A549 (cell line): ENCODE data around the gene CCDC30. TPM values are rescaled to one million over a fixed set of nuclear protein-coding genes. Genes with fewer than 3 reads are reported as not detected.

ENCODE experiments used
- ATAC-seq, 2 experiments: fragments of 200-7000 bp in 1 of 2; fragments of >200 bp in 1 of 2; cut with Nextera tagmentation in 1 of 2; cut with Tn5 transposase in 1 of 2; 3 replicates each; pipeline versions ENCODE4 v1.8.0 to v1.9.1; 2018 to 2020; ENCODE audit warnings: mild to moderate bottlenecking in 1 of 2, moderate library complexity in 1 of 2
- CTCF ChIA-PET: fragments of 300-600 bp; sonication (Branson Sonifier 250); formaldehyde crosslinking; extraction: SDS; loops from one replicate; lab custom pipeline; 2021; ENCODE audit warnings: antibody characterized with exemption, inconsistent platforms; lab: Yijun Ruan, JAX
- POLR2A ChIA-PET: fragments of 350-600 bp; formaldehyde crosslinking; extraction: SDS; loops from one replicate; lab custom pipeline; 2021; ENCODE audit warnings: antibody characterized with exemption, inconsistent platforms; lab: Yijun Ruan, JAX
- DNase-seq, 2 experiments: peaks; one replicate each; pipeline versions ENCODE4 v3.0.0 to v3.0.0-alpha.2; 2011 to 2016; ENCODE audit warnings: low read depth in 1 of 2, low spot score in 1 of 2
- FAIRE-seq: peaks from 2 replicates; lab custom pipeline; 2011; peaks lifted over from hg19 to GRCh38; lab: Jason Lieb, UNC
- H3K27ac ChIP-seq, 2 experiments: fragments of >200 bp; sonication (Bioruptor Twin); formaldehyde crosslinking; 3 replicates each; pipeline ENCODE4 v1.5.1; 2016 to 2017
- H3K4me1 ChIP-seq: fragments of >200 bp; sonication (Bioruptor Twin); formaldehyde crosslinking; 3 replicates; pipeline ENCODE4 v1.6.1; 2016
- H3K4me2 ChIP-seq: fragments of >200 bp; sonication (Bioruptor Twin); formaldehyde crosslinking; 3 replicates; pipeline ENCODE4 v1.6.1; 2016
- H3K4me3 ChIP-seq: fragments of >200 bp; sonication (Bioruptor Twin); formaldehyde crosslinking; 3 replicates; pipeline ENCODE4 v1.5.1; 2016
- H3K9me3 ChIP-seq: fragments of >200 bp; sonication (Bioruptor Twin); formaldehyde crosslinking; 3 replicates; pipeline ENCODE4 v1.6.1; 2016
- CBX2 ChIP-seq: fragments of 200-600 bp; sonication (generic); IDR thresholded peaks from 2 replicates; pipeline ENCODE4 v1.6.1; 2016; ENCODE audit warnings: low read depth, mild to moderate bottlenecking, borderline replicate concordance
- CBX8 ChIP-seq: fragments of 200-600 bp; sonication (generic); IDR thresholded peaks from 2 replicates; pipeline ENCODE4 v1.6.1; 2016
- CEBPB ChIP-seq, 2 experiments: fragments of >200 bp in 1 of 2; sonication (Bioruptor Twin) in 1 of 2; formaldehyde crosslinking in 1 of 2; IDR thresholded peaks; 2 replicates each; pipeline ENCODE4 v1.6.1; 2012 to 2016
- CHD2 ChIP-seq: fragments of 150-350 bp; IDR thresholded peaks from 2 replicates; pipeline ENCODE4 v1.6.1; 2014; ENCODE audit warnings: low read length; ENCODE audit not compliant: partially characterized antibody
- CHD4 ChIP-seq: fragments of 200-600 bp; sonication (generic); IDR thresholded peaks from 2 replicates; pipeline ENCODE4 v1.6.1; 2016; ENCODE audit warnings: antibody characterized with exemption, mild to moderate bottlenecking, borderline replicate concordance
- EHMT2 ChIP-seq: fragments of 200-600 bp; sonication (generic); IDR thresholded peaks from 2 replicates; pipeline ENCODE4 v1.6.1; 2016; ENCODE audit warnings: antibody characterized with exemption, low read depth, mild to moderate bottlenecking, moderate library complexity
- EP300 ChIP-seq, 2 experiments: fragments of >200 bp; sonication (Bioruptor Twin); formaldehyde crosslinking; IDR thresholded peaks; 2 replicates in 1 of 2; 3 replicates in 1 of 2; pipeline ENCODE4 v1.6.1; 2016 to 2017
- FOSB ChIP-seq: fragments of 250-450 bp; sonication (Bioruptor Pico); IDR thresholded peaks from 2 replicates; pipeline ENCODE4 v1.5.0; 2020; ENCODE audit warnings: mild to moderate bottlenecking, moderate library complexity
- FOSL2 ChIP-seq, 2 experiments: fragments of 450-650 bp in 1 of 2; fragments of >200 bp in 1 of 2; sonication (Bioruptor Twin) in 1 of 2; formaldehyde crosslinking; IDR thresholded peaks; 2 replicates each; pipeline versions ENCODE4 v1.5.0 to v1.6.1; 2016 to 2020; ENCODE audit warnings: mild to moderate bottlenecking in 1 of 2, moderate library complexity in 1 of 2
- HDAC2 ChIP-seq: fragments of 200-600 bp; sonication (generic); IDR thresholded peaks from 2 replicates; pipeline ENCODE4 v1.6.1; 2016
- HEYL ChIP-seq: fragments of 250-450 bp; sonication (Bioruptor Pico); IDR thresholded peaks from 2 replicates; pipeline ENCODE4 v1.8.0; 2021; ENCODE audit warnings: mild to moderate bottlenecking, moderate library complexity
- HOXB13 ChIP-seq: fragments of 250-450 bp; sonication (Bioruptor Pico); IDR thresholded peaks from 2 replicates; pipeline ENCODE4 v1.5.0; 2020; ENCODE audit warnings: low read depth, mild to moderate bottlenecking, moderate library complexity
- JUNB ChIP-seq: fragments of >200 bp; sonication (Bioruptor Twin); formaldehyde crosslinking; IDR thresholded peaks from 2 replicates; pipeline ENCODE4 v1.6.1; 2016
- NFE2L2 ChIP-seq: fragments of 150-350 bp; conservative IDR thresholded peaks from 2 replicates; pipeline ENCODE4 v1.6.1; 2014; ENCODE audit warnings: low read length
- NPAS2 ChIP-seq: fragments of 250-450 bp; sonication (Bioruptor Pico); IDR thresholded peaks from 2 replicates; pipeline ENCODE4 v1.8.0; 2022; ENCODE audit warnings: mild to moderate bottlenecking, moderate library complexity, borderline replicate concordance
- NR3C1 ChIP-seq: fragments of >200 bp; sonication (Bioruptor Twin); formaldehyde crosslinking; IDR thresholded peaks from 3 replicates; pipeline ENCODE4 v1.6.1; 2017
- POLR2AphosphoS2 ChIP-seq: conservative IDR thresholded peaks from 2 replicates; pipeline ENCODE4 v1.6.1; 2012; ENCODE audit warnings: low read length, improper control_type of control experiment, inconsistent platforms
- RARB ChIP-seq: fragments of 250-450 bp; sonication (Bioruptor Pico); IDR thresholded peaks from 2 replicates; pipeline ENCODE4 v1.8.0; 2021; ENCODE audit warnings: mild to moderate bottlenecking, moderate library complexity
- RNF2 ChIP-seq: fragments of 200-600 bp; sonication (generic); IDR thresholded peaks from 2 replicates; pipeline ENCODE4 v1.6.1; 2016; ENCODE audit warnings: low read depth, mild to moderate bottlenecking, antibody characterized with exemption, moderate library complexity, borderline replicate concordance
- SMC3 ChIP-seq: fragments of >200 bp; sonication (Bioruptor Twin); formaldehyde crosslinking; IDR thresholded peaks from 3 replicates; pipeline ENCODE4 v1.6.1; 2018; ENCODE audit warnings: inconsistent platforms
- SREBF2 ChIP-seq: fragments of 450-650 bp; IDR thresholded peaks from 2 replicates; pipeline ENCODE4 v1.6.1; 2014; ENCODE audit warnings: mild to moderate bottlenecking, moderate library complexity
- TFCP2L1 ChIP-seq: fragments of 250-450 bp; sonication (Bioruptor Pico); IDR thresholded peaks from 2 replicates; pipeline ENCODE4 v1.5.0; 2021; ENCODE audit warnings: mild to moderate bottlenecking
- TP53 ChIP-seq: fragments of 250-450 bp; sonication (Bioruptor Pico); IDR thresholded peaks from 2 replicates; pipeline ENCODE4 v1.5.0; 2021; ENCODE audit warnings: mild to moderate bottlenecking, moderate library complexity
- ZC3H11A ChIP-seq: fragments of 450-650 bp; IDR thresholded peaks from 2 replicates; pipeline ENCODE4 v1.6.1; 2014; ENCODE audit warnings: antibody characterized with exemption, mild to moderate bottlenecking
- ZNF302 ChIP-seq: fragments of 250-450 bp; sonication (Bioruptor Pico); IDR thresholded peaks from 2 replicates; pipeline ENCODE4 v1.9.0; 2021; ENCODE audit warnings: inconsistent platforms, mild to moderate bottlenecking, moderate library complexity
- ZSCAN20 ChIP-seq: fragments of 250-450 bp; sonication (Bioruptor Pico); IDR thresholded peaks from 2 replicates; pipeline ENCODE4 v1.8.0; 2022; ENCODE audit warnings: mild to moderate bottlenecking, moderate library complexity
- WGBS: methylation state at CpG from one replicate; pipeline ENCODE4 v1.1.6; 2017; ENCODE audit errors: missing lambda C conversion rate; 5-methylcytosine and 5-hydroxymethylcytosine counted together
- polyA plus RNA-seq, 4 experiments: library from polyadenylated mRNA; depleted of rRNA in 3 of 4; stranded (reverse); fragments of >200 nt; fragmentation: RNase III in 1 of 4; extraction: RNeasy Plus Mini Kit Qiagen cat#74134 plus additional on column Dnase treatment in 1 of 4; gene quantifications; 2 replicates in 3 of 4; 3 replicates in 1 of 4; pipeline ENCODE4 v1.2.3, GENCODE V29; 2011 to 2017
- TF ChIP-seq, protein P1 (sequence below): fragments of 200-600 bp; sonication (generic); IDR thresholded peaks from 2 replicates; pipeline ENCODE4 v1.6.1; 2016; ENCODE audit warnings: antibody characterized with exemption, mild to moderate bottlenecking, moderate library complexity
- TF ChIP-seq, protein P2 (sequence below): fragments of 150-350 bp; IDR thresholded peaks from 2 replicates; pipeline ENCODE4 v1.6.1; 2014; ENCODE audit warnings: low read depth, mild to moderate bottlenecking, low read length
- TF ChIP-seq, protein P3 (sequence below): IDR thresholded peaks from 2 replicates; pipeline ENCODE4 v1.6.1; 2012
- TF ChIP-seq, protein P4 (sequence below): fragments of >200 bp; sonication (Bioruptor Twin); formaldehyde crosslinking; IDR thresholded peaks from 3 replicates; pipeline ENCODE4 v1.6.1; 2016

CCDC30 gene
- polyA plus RNA-seq, 2 of the 4 experiments (the other 2 are of a cell fraction), result 0.75 to 1.6 TPM

DNA sequence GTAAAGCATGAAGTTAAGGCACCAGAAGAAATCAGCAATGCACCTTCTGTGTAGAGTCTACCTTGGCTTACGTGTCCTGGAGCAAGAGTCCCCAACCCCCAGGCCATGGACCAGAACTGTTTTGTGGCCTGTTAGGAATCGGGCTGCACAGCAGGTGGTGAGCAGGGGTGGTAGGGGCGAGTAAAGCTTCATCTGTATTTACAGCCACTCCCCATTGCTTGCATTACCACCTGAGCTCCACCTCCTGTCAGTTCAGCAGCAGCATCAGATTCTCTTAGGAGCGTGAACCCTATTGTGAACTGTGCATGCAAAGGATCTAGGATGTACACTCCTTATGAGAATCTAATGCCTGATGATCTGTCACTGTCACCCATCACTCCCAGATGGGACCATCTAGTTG, 28.7 kb upstream of the CCDC30 start:
- FAIRE-seq, result no peak
- POLR2A ChIA-PET, result no interaction called here
- CTCF ChIA-PET, result interaction anchor here (0.5 kb wide), 1 partner anchor 17 kb away, joined by 3 read pairs; no protein-coding TSS in a partner anchor
- no peak for ATAC-seq
- DNase-seq, result no peak
- no peak overlapping the region for H3K4me3 ChIP-seq
- H3K4me2 ChIP-seq, result no peak overlapping the region
- no peaks in the 10 kb centered on the region for H3K9me3 ChIP-seq
- WGBS, result 80% methylated on average over 4 of the region's 4 CpGs
- no peaks in the 10 kb centered on the region; the same call in 2 of the 3 replicates for H3K4me1 ChIP-seq
- TF ChIP-seq HDAC2 (no peak), NPAS2 (CRISPR knock-in tag) (no peak), FOSL2 (IDR thresholded peaks at IDR 0.05) (no peak), FOSL2 (CRISPR knock-in tag; IDR thresholded peaks at IDR 0.05) (no peak), RNF2 (no peak), FOSB (CRISPR knock-in tag) (no peak), ZSCAN20 (CRISPR knock-in tag) (no peak), ZNF302 (CRISPR knock-in tag) (no peak), SMC3 (no peak), CEBPB (IDR thresholded peaks at IDR 0.05) (no peak), TP53 (CRISPR knock-in tag) (no peak), ZC3H11A (no peak)
- TF ChIP-seq, protein P1, sequence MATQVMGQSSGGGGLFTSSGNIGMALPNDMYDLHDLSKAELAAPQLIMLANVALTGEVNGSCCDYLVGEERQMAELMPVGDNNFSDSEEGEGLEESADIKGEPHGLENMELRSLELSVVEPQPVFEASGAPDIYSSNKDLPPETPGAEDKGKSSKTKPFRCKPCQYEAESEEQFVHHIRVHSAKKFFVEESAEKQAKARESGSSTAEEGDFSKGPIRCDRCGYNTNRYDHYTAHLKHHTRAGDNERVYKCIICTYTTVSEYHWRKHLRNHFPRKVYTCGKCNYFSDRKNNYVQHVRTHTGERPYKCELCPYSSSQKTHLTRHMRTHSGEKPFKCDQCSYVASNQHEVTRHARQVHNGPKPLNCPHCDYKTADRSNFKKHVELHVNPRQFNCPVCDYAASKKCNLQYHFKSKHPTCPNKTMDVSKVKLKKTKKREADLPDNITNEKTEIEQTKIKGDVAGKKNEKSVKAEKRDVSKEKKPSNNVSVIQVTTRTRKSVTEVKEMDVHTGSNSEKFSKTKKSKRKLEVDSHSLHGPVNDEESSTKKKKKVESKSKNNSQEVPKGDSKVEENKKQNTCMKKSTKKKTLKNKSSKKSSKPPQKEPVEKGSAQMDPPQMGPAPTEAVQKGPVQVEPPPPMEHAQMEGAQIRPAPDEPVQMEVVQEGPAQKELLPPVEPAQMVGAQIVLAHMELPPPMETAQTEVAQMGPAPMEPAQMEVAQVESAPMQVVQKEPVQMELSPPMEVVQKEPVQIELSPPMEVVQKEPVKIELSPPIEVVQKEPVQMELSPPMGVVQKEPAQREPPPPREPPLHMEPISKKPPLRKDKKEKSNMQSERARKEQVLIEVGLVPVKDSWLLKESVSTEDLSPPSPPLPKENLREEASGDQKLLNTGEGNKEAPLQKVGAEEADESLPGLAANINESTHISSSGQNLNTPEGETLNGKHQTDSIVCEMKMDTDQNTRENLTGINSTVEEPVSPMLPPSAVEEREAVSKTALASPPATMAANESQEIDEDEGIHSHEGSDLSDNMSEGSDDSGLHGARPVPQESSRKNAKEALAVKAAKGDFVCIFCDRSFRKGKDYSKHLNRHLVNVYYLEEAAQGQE, result no peak
- H3K27ac ChIP-seq, result no peak overlapping the region

DNA sequence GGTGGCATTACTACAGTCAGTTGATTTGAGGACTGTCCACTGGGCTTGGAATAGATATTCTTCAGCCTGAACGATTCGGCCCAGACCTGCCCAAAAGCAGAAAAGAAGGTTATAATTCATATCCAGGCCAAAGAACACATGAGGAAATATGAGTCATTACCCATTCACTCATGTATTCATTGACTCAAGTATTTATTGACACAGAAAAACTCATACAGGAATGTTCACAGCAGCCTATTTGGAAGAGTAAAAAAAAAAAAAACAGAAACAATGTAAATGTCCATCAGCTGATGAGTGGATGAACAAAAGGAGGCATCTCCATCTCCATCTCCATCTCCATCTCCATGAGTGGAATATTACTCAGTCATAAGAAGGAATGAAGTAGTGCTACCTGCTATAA, 23.1 kb upstream of the CCDC30 start:
- ATAC-seq (peak; percentile 64 to 70; a peak in 5 of 6 replicates), FAIRE-seq (no peak), DNase-seq (peak in 1 of 2 experiments; percentile 42)
- Histone ChIP-seq H3K27ac (no peak overlapping the region), H3K4me2 (peak overlapping the region; percentile 56), H3K4me1 (peaks cover 10% of the 10 kb centered on the region), H3K4me3 (no peak overlapping the region), H3K9me3 (no peaks in the 10 kb centered on the region)
- POLR2A ChIA-PET, result no interaction called here
- 4% methylated on average over 2 of the region's 2 CpGs for WGBS
- CTCF ChIA-PET, result no interaction called here
- TF ChIP-seq FOSL2 (IDR thresholded peaks at IDR 0.05) (peak; percentile 61; the same call in 1 of the 2 replicates), FOSL2 (CRISPR knock-in tag; IDR thresholded peaks at IDR 0.05) (peak; percentile 78), CBX2 (no peak), JUNB (peak; percentile 43; the same call in 1 of the 2 replicates)
- TF ChIP-seq, protein P2, sequence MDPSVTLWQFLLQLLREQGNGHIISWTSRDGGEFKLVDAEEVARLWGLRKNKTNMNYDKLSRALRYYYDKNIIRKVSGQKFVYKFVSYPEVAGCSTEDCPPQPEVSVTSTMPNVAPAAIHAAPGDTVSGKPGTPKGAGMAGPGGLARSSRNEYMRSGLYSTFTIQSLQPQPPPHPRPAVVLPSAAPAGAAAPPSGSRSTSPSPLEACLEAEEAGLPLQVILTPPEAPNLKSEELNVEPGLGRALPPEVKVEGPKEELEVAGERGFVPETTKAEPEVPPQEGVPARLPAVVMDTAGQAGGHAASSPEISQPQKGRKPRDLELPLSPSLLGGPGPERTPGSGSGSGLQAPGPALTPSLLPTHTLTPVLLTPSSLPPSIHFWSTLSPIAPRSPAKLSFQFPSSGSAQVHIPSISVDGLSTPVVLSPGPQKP, result no peak

DNA sequence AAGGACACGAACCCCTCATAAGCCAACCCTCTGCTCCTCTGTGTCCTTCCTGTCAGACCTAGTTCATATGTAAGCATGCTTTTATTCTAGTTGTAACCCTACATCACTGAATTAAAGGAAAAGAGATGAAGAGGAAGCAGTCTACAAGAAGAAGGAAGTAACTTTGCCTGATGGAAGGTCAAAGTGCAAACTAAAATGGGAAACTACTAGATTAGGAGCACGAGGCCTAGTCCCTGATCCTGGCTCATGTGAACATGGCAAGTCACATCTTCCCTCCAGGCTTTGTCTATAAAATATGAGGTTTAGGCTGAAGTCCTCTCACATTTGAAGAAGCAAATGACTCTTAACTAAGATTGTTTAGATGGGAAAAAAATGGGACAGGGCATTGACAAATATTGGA, 20.4 kb upstream of the CCDC30 start:
- no peak overlapping the region for H3K27ac ChIP-seq

More for the DNA sequence above, 20.4 kb upstream of the CCDC30 start:
- WGBS, result 40% methylated on average over 2 of the region's 2 CpGs
- DNase-seq, result no peak
- Histone ChIP-seq H3K9me3 (no peaks in the 10 kb centered on the region), H3K4me2 (no peak overlapping the region), H3K4me1 (peaks cover 10% of the 10 kb centered on the region), H3K4me3 (no peak overlapping the region)
- FAIRE-seq, result no peak
- no peak for TF ChIP-seq ZNF302 (CRISPR knock-in tag)
- no peak for TF ChIP-seq CHD4
- TF ChIP-seq ZSCAN20 (CRISPR knock-in tag), result no peak
- TF ChIP-seq CHD2, result no peak
- TF ChIP-seq HOXB13 (CRISPR knock-in tag), result no peak
- TF ChIP-seq TFCP2L1 (CRISPR knock-in tag), result no peak
- no peak for TF ChIP-seq EP300 (IDR thresholded peaks at IDR 0.05)
- TF ChIP-seq, protein P3, sequence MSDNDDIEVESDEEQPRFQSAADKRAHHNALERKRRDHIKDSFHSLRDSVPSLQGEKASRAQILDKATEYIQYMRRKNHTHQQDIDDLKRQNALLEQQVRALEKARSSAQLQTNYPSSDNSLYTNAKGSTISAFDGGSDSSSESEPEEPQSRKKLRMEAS, result no peak
- no peak for TF ChIP-seq CBX8
- TF ChIP-seq NFE2L2, result no peak
- no peak for TF ChIP-seq HEYL
- TF ChIP-seq NR3C1, result no peak
- TF ChIP-seq, protein P4, sequence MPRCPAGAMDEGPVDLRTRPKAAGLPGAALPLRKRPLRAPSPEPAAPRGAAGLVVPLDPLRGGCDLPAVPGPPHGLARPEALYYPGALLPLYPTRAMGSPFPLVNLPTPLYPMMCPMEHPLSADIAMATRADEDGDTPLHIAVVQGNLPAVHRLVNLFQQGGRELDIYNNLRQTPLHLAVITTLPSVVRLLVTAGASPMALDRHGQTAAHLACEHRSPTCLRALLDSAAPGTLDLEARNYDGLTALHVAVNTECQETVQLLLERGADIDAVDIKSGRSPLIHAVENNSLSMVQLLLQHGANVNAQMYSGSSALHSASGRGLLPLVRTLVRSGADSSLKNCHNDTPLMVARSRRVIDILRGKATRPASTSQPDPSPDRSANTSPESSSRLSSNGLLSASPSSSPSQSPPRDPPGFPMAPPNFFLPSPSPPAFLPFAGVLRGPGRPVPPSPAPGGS, result no peak
- no peak for TF ChIP-seq RARB
- TF ChIP-seq CBX2, result no peak
- TF ChIP-seq SREBF2, result no peak
- TF ChIP-seq JUNB, result no peak
- no peak for TF ChIP-seq EHMT2
- no peak for TF ChIP-seq POLR2AphosphoS2
- POLR2A ChIA-PET, result no interaction called here
- CTCF ChIA-PET, result no interaction called here
- no peak for ATAC-seq
